Pancreas (tissue), 10 donors: ENCODE measurements around the gene AGBL5. TPM values are rescaled to one million over a fixed set of nuclear protein-coding genes. Genes with fewer than 3 reads are reported as not detected.

Experiments used
- ATAC-seq, 4 donors: fragments of 200-7000 bp; cut with Tn5 transposase; one replicate each; pipeline versions ENCODE4 v1.8.0 to v1.9.1; 2020; ENCODE audit warnings: mild to moderate bottlenecking in 4 of 4, moderate library complexity in 4 of 4
- DNase-seq, 6 donors: peaks; one replicate each; pipeline ENCODE4 v3.0.0-alpha.2; 2020
- FAIRE-seq: peaks from 2 replicates; lab custom pipeline; 2012; peaks lifted over from hg19 to GRCh38; lab: Jason Lieb, UNC
- H3K27ac ChIP-seq, 4 donors: fragments of 200-600 bp; sonication (generic); 1 replicate in 3 of 4; 2 replicates in 1 of 4; pipeline versions ENCODE4 v1.5.0 to v1.8.0; 2020
- H3K27me3 ChIP-seq, 4 donors: fragments of 200-600 bp; one replicate each; pipeline ENCODE4 v1.8.0; 2021
- H3K36me3 ChIP-seq, 3 donors: fragments of 200-600 bp; sonication (generic) in 1 of 3; one replicate each; pipeline versions ENCODE4 v1.5.0 to v1.8.0; 2020 to 2021
- H3K4me1 ChIP-seq, 3 donors: fragments of 200-600 bp; one replicate each; pipeline ENCODE4 v1.8.0; 2021
- H3K4me3 ChIP-seq, 4 donors: fragments of 200-600 bp; sonication (generic) in 2 of 4; one replicate each; pipeline versions ENCODE4 v1.5.0 to v1.8.0; 2020 to 2021
- H3K9me3 ChIP-seq, 4 donors: fragments of 200-600 bp; one replicate each; pipeline ENCODE4 v1.8.0; 2021
- WGBS, 2 donors: extraction: QIAGEN DNeasy Blood & Tissue Kit; methylation state at CpG; one replicate each; pipeline ENCODE4 v1.1.7; 2013; 5-methylcytosine and 5-hydroxymethylcytosine counted together
- intact Hi-C, 3 donors: fragments of 100-400 bp; cut with DNase I; formaldehyde crosslinking; loops; one replicate each; pipeline versions ENCODE4 v1.11.1 to v1.14.2; 2022
- polyA plus RNA-seq, 2 donors: library from polyadenylated mRNA; stranded (reverse); fragments of 200-250 nt; gene quantifications; one replicate each; pipeline ENCODE4 v1.2.3, GENCODE V29; 2013
- total RNA-seq, 6 donors: library from RNA; stranded (reverse); fragmentation: NEBNext Ultra II Directional in 4 of 6; extraction: Animal tissue kit (Norgen Biotek cat#: 25700) in 4 of 6; gene quantifications; one replicate each; pipeline versions ENCODE4 v1.2.1 to v1.2.4, GENCODE V29; 2021 to 2023
- TF ChIP-seq, protein P1 (sequence below), 4 donors: fragments of 200-600 bp; sonication (generic) in 3 of 4; IDR thresholded peaks; one replicate each; pipeline versions ENCODE4 v1.5.0 to v1.8.0; 2021; ENCODE audit warnings: antibody characterized with exemption in 4 of 4
- donor health status: healthy with polysubstance abuse.
- donor health status: DM: no; HTN: no; CAD: no; lungs with moderate emphysema.
- donor health status: DM: no; HTN: no; CAD: no.
- donor health status: control.
- donor health status: control.
- donor health status: Bipolar disorder and iron deficiency.
- donor health status: DM: yes; HTN: yes; CAD: no.
- donor health status: DM: no; HTN: no; CAD: no.
- donor health status: DM: no; HTN: no; CAD: no.
- donor health status: DM: yes; HTN: yes; CAD: no.

The AGBL5 gene
- total and polyA plus RNA-seq, 8 donors, result 8.2 to 15.5 (median 11.2) TPM

DNA sequence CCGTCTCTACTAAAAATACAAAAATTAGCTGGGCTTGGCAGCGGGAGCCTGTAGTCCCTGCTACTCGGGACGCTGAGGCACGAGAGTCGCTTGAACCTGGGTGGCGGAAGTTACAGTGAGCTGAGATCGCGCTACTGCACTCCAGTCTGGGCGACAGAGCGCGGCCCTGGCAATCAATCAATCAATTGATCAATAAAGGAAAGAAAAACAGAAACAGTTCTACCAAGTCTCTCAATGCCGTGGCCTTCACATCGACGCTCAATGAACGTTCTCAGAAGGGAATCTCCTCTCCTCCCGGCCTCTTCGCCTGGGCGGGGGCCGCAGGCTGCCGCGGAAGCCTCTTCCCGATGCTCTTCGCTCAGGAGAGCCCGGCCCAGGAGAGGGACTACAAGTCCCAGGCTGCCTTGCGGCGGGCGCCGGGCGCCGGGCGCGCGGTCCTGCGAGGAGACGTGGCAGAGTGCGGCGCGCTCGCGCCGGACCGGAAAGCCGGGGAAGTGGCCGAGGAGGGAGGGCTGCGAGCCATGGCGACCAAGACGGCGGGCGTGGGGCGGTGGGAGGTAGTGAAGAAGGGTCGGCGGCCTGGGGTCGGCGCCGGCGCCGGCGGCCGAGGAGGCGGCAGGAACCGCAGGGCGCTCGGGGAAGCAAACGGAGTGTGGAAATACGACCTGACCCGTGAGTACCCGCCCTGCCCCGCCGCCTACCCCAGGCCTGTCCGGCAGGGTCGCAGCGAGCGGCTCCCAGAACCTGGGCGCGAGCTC is 18.8 kb upstream of the AGBL5 start, which contains the start of gene TMEM214:
TMEM214 (plus strand) TSS at position 471 of the 758 bp plus-strand sequence; CDS start at position 522, 51 bp downstream.
- Histone ChIP-seq H3K27ac (peak within 1 kb of the TSS; percentile 66 to 79 (median 70)), H3K4me1 (peaks cover 0 to 13% (median 7%) of the 10 kb centered on the region in 3 donors), H3K4me3 (peak within 1 kb of the TSS; percentile 77 to 97 (median 84)), H3K9me3 (no peaks in the 10 kb centered on the region), H3K27me3 (no peaks in the 10 kb centered on the region), H3K36me3 (peaks cover 0 to 27% (median 23%) of the 10 kb centered on the region in 3 donors)
- TF ChIP-seq, protein P1, sequence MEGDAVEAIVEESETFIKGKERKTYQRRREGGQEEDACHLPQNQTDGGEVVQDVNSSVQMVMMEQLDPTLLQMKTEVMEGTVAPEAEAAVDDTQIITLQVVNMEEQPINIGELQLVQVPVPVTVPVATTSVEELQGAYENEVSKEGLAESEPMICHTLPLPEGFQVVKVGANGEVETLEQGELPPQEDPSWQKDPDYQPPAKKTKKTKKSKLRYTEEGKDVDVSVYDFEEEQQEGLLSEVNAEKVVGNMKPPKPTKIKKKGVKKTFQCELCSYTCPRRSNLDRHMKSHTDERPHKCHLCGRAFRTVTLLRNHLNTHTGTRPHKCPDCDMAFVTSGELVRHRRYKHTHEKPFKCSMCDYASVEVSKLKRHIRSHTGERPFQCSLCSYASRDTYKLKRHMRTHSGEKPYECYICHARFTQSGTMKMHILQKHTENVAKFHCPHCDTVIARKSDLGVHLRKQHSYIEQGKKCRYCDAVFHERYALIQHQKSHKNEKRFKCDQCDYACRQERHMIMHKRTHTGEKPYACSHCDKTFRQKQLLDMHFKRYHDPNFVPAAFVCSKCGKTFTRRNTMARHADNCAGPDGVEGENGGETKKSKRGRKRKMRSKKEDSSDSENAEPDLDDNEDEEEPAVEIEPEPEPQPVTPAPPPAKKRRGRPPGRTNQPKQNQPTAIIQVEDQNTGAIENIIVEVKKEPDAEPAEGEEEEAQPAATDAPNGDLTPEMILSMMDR (IDR thresholded peaks at IDR 0.05), result no peak
- DNase-seq (peak; percentile 84 to 97 (median 90)), FAIRE-seq (no peak), ATAC-seq (peak; percentile 98 to 99 (median 98))
- WGBS, 2 donors, result 1% methylated on average over 76 of the region's 76 CpGs
- intact Hi-C loops, result no loop called here

DNA sequence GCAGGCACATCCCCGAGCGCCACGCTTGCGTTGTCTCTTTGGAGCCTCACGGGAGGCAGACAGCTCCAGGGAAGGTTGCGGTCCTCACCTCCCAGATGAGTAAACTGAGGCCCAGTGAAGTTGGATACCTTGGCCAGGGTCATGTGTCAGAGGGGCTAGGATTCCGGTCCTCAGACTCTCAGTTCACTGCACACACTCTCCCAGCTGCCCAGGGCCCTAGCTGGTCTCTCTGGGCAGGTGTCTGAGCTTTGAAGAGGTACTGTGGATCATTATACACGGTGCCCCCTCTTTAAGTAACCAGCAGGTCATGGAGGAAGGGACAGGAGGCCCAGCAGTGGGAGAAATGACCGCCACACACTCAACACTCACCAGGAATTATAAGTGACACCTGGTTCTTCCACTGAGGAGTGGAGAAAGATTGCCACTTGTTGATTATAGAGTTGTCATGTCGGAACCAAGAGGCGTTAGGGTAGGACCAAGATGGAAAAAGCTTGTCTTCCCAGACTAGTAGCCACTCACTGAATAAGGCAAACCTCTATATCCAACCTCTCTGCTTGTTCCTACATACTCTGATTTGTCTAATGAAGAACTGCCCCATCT is 18.1 kb upstream of the AGBL5 start:
- WGBS, 2 donors, result 4% methylated on average over 11 of the region's 11 CpGs
- peak overlapping the region; percentile 66 to 79 (median 70) for H3K27ac ChIP-seq
- peaks cover 1 to 34% (median 30%) of the 10 kb centered on the region in 3 donors for H3K36me3 ChIP-seq
- H3K27me3 ChIP-seq, result no peaks in the 10 kb centered on the region
- intact Hi-C loops, result no loop called here
- H3K4me3 ChIP-seq, result peak overlapping the region; percentile 77 to 97 (median 84)
- peaks cover 0 to 13% (median 7%) of the 10 kb centered on the region in 3 donors for H3K4me1 ChIP-seq
- DNase-seq, result no peak
- peak; percentile 6 to 15 (median 13) for ATAC-seq
- FAIRE-seq, result no peak
- no peaks in the 10 kb centered on the region for H3K9me3 ChIP-seq
- TF ChIP-seq, protein P1 (IDR thresholded peaks at IDR 0.05), result no peak

DNA sequence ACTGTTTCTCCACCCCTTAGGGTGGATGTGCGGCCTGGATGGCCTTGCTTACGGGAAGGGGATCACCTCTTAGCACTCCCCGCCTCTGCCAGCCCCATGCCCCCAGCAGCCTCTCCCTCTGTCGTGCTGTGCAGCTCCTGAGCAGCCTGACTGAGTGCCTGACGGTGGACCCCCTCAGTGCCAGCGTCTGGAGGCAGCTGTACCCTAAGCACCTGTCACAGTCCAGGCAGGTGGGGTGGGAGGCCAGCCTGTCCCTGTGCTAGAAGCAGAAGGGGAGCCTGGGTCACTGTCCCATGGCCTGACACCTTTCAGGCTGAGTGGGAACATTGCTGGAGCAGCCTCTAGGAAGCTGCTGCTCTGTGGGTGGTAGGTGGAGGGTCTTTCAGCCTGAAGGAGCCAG is 13.5 kb upstream of the AGBL5 start:
- H3K36me3 ChIP-seq, result peaks cover 15 to 63% (median 50%) of the 10 kb centered on the region in 3 donors

DNA sequence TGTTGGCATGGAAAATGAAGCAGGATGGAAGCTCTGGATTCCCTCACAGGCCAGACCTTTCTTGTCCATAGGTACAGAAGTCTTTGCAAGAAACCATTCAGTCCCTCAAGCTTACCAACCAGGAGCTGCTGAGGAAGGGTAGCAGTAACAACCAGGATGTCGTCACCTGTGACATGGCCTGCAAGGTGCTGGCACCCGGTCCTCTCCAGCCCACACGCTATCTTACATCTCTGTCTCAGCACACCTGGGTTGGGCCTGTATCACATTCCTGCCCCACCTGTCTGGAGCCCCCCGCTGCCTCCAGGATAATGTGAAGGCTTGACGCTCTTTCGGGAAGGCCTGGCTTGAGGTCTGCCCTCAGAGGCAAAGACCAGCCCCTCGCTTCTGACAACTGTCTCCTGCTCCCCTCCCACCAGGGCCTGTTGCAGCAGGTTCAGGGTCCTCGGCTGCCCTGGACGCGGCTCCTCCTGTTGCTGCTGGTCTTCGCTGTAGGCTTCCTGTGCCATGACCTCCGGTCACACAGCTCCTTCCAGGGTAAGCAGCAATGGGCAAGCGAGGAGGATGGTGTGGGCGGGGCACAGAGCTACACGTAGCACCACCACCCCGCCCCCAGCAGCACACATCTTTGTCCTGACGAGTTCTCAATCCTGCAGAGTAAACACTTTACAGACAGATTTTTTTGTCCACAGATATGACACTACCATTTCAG is 12.7 kb upstream of the AGBL5 start:
- DNase-seq, result no peak
- Histone ChIP-seq H3K4me3 (no peak overlapping the region), H3K36me3 (peaks cover 15 to 63% (median 50%) of the 10 kb centered on the region in 3 donors), H3K9me3 (no peaks in the 10 kb centered on the region), H3K4me1 (peaks cover 0 to 12% (median 7%) of the 10 kb centered on the region in 3 donors), H3K27ac (no peak overlapping the region), H3K27me3 (no peaks in the 10 kb centered on the region)
- intact Hi-C loops, result no loop called here
- 88 to 89% methylated on average over 17 of the region's 17 CpGs for WGBS, 2 donors
- no peak for FAIRE-seq
- ATAC-seq, result no peak
- TF ChIP-seq, protein P1 (IDR thresholded peaks at IDR 0.05), result no peak

More for the DNA sequence above, 13.5 kb upstream of the AGBL5 start:
- Histone ChIP-seq H3K27me3 (no peaks in the 10 kb centered on the region), H3K4me3 (no peak overlapping the region), H3K4me1 (peaks cover 0 to 13% (median 7%) of the 10 kb centered on the region in 3 donors), H3K9me3 (no peaks in the 10 kb centered on the region), H3K27ac (no peak overlapping the region)
- DNase-seq, result no peak
- FAIRE-seq, result no peak
- 89% methylated on average over 6 of the region's 6 CpGs for WGBS, 2 donors
- intact Hi-C loops, result no loop called here
- no peak for ATAC-seq
- TF ChIP-seq, protein P1 (IDR thresholded peaks at IDR 0.05), result no peak
